A204.1 (cell line): ENCODE measurements around the gene DGAT2.

Experiments
- FAIRE-seq: peaks from 2 replicates; lab custom pipeline; 2012; peaks lifted over from hg19 to GRCh38; lab: Jason Lieb, UNC

The DGAT2 gene

DNA sequence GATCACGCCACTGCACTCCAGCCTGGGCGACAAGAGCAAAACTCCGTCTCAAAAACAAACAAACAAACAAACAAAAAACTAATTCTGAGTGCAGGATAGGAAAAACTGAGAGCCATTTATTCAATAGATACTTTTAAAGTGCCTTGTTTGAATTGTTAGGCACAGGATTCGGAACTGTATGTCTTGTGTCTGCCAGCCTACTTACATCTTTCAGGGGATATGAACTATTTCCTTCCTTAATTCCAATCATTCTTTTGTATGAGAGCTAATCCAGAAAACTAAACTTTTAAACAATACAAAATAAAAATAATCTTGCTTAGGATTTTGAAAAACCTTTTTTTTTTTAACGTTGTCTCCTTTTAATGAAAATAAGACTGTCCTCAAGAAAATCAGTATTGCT is 59.0 kb downstream of the DGAT2 start:
- FAIRE-seq, result no peak

DNA sequence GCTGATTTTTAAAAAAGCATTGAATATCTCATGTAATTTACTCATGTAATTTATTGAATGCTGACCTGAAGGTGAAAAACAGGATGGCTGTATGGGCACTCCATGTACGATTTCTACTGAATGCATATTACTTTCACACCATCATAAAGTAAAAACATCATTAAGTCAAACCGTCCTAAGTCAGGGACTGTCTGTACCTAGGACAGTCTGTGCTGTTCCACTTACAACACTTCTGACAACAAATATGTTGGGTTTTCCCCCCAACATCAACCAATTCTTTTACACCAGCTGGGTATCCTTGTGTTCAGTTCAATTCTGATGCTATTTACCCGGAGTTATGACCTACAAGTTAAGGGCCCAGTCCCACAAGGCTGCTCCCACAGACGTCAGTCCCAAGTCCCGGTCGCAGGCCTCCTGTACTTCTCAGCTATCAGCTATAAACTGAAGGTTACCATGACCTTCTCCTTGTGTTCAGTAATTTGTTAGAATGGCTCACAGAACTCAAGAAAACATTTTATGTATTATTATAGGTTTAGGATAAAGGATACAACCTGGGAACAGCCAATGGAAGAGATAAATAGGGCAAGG is 63.4 kb downstream of the DGAT2 start:
- FAIRE-seq, result no peak

DNA sequence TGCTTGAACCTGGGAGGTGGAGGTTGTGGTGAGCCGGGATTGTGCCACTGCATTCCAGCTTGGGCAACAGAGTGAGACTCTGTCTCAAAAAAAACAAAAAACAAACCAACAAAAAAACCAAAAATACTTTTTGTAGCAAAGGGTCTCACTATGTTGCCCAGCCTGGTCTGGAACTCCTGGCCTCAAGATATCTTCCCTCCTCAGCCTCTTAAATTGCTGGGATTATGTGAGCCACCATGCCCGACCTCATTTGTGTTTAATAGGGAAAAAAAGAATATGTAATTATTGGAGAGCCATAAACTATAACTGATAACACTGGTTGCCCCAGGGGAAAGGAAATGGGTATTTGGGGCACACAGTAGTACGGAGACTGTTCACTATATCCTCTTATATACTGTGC is 66.2 kb downstream of the DGAT2 start:
- no peak for FAIRE-seq

DNA sequence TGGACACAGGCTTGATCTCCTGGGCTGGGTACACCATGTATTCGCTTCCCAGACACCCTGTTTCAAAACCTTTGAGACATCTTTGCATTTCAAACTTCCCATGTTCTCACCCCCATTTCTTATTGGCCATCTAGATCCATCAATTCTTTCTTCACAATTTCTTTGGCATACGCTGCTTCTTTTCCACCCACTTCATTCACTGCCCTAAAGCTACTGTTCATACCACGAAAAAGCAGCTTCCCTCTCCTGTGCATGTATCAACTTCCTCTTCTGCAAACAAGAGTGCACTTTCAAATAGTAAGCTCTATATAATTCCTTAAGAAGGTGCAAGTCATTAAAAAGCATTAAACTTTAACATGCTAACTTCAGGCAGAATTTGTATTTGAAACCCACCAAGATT is 67.8 kb downstream of the DGAT2 start:
- no peak for FAIRE-seq

DNA sequence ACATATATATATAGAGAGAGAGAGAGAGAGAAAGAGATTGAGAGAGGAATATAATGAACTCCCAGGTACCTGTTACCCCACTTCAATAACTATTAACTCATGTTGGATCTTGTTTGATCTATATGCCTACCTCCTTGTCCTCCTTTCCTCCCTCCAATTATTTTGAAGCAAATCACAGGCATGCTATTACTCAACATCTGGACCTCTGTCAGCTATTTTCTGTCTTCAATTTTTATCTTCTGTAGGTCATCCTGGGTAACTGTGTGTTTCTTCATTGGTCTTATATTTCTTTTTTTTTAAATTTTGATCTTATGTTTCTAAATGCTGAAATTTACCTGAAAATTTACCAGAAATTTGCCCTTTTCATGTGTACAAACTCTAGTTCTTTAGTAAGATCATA is 71.3 kb downstream of the DGAT2 start:
- FAIRE-seq, result no peak

DNA sequence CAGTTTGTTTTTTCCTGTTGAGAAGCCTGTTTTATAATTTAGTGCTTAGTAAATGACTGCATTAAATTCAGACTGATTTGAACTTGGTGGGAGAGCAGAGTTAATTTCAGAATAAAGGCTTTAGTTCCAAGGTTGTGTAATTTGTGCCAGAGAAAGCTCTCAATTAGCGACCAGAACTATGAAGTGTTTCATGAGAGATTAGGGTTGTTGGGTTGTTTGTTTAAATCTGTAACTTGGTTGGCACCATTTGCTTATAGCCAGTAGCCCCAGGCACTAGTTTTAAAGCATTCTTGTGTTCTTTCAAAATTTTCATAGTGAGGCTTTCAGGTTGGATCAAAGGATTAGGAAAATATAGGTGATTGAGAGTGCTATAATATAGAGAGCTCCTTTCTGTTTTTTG is 71.9 kb downstream of the DGAT2 start:
- FAIRE-seq, result no peak

DNA sequence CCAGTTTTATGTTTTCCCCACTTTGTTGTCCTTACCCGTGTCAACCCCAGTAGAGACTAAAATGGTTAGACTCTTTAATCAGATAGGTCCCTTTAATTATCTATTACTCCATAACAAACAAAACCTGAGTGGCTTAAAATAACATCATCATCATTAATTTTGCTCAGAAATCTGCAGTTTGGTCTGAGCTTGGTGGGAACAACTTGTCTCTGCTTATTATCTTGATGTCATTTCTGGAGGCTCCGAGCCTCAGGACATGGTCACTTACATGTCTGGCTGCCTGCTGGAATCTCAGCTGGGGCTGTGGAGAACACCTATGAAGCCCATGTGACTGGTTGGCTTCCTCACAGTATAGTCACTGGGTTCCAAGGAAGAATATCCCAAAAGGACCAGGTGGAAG is 73.2 kb downstream of the DGAT2 start:
- no peak for FAIRE-seq

DNA sequence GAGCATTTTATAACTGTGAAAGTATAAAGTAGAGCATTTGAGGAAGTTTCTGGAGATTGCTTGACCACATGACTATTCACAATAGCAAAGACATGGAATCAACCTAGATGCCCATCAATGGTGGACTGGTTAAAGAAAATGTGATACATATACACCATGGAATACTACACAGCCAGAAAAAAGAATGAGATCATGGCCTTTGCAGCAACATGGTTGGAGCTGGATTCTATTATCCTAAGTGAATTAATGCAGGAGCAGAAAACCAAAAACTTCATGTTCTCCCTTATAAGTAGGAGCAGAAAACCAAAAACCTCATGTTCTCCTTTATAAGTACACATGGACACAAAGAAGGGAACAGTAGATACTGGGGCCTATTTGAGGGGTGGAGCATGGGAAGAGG is 76.7 kb downstream of the DGAT2 start:
- no peak for FAIRE-seq

DNA sequence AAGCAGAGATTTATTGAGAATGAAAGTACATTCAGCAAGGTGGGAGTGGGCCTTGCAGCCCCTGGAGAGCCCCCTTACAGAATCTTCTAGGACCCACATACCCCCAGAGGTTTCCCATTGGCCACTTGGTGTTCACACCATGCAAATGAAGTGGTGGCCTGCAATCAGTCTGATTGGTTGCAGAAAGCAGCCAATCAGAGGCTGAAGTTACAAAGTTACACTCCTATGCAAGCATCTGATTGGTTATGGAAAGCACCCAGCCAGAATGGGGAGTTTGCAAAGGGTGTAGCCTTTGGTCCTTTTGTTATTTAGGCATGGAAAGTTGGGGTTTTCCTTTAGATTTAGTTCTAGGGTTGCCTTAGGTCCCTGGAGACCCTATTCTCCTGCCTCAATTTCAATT is 81.3 kb downstream of the DGAT2 start:
- FAIRE-seq, result no peak

DNA sequence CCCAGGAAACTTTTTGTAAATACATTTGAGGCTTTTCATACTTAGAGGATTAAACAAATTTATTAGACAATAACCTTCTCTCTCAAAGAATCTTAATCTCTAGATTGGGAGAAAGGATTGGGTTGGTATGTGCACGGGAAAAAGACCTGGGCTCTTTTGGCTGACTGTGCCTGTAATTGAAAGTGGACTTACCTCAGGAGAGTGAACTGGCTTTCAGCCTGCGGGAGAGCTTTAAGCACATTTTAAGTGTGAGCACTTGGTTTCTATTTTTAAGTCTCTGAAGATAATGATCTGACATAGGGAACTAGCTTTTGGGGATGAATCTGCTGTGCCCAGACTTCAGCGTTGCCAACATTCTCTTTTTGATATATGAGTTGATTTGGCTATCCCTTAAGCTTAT is 82.2 kb downstream of the DGAT2 start:
- no peak for FAIRE-seq
